SK-N-MC (cell line): ENCODE data around the gene CNPY4.
A peak's percentile ranks its signal among the peaks of the same experiment; 100 is the strongest.

ENCODE experiments used
- DNase-seq: peaks from one replicate; pipeline ENCODE4 v3.0.0-alpha.2; 2011; ENCODE audit warnings: low read depth, low spot score
- H3K27ac ChIP-seq: fragments of 200-600 bp; sonication (generic); 2 replicates; pipeline ENCODE4 v1.5.1; 2016; ENCODE audit warnings: mixed run types
- H3K36me3 ChIP-seq: fragments of 200-600 bp; sonication (generic); 2 replicates; pipeline ENCODE4 v1.6.1; 2017; ENCODE audit warnings: antibody characterized with exemption, low read length, mixed read lengths; ENCODE audit not compliant: insufficient read depth
- H3K4me3 ChIP-seq: fragments of 200-600 bp; sonication (generic); 2 replicates; pipeline ENCODE4 v1.5.1; 2016
- H3K9ac ChIP-seq: fragments of 200-600 bp; sonication (generic); 2 replicates; pipeline ENCODE4 v1.8.0; 2017; ENCODE audit warnings: mixed run types, mixed read lengths; ENCODE audit not compliant: insufficient read length
- H3K9me3 ChIP-seq: fragments of 200-600 bp; sonication (generic); 2 replicates; pipeline ENCODE4 v1.6.1; 2017; ENCODE audit warnings: low read depth, mild to moderate bottlenecking, antibody characterized with exemption, low read length, moderate library complexity, mixed read lengths
- EZH2 ChIP-seq: fragments of 200-600 bp; sonication (generic); IDR thresholded peaks from one replicate; pipeline ENCODE4 v1.6.1; 2017; ENCODE audit warnings: antibody characterized with exemption
- FOXP2 ChIP-seq: optimal IDR thresholded peaks from 2 replicates; pipeline ENCODE3; 2011; ENCODE audit warnings: mild to moderate bottlenecking, moderate library complexity; ENCODE audit not compliant: insufficient read depth; ENCODE audit errors: extremely low read length, control extremely low read depth
- POLR2AphosphoS5 ChIP-seq: IDR thresholded peaks from 2 replicates; pipeline ENCODE4 v1.6.1; 2012; ENCODE audit warnings: mild to moderate bottlenecking, low read depth, low read length, borderline replicate concordance

CNPY4 gene

DNA sequence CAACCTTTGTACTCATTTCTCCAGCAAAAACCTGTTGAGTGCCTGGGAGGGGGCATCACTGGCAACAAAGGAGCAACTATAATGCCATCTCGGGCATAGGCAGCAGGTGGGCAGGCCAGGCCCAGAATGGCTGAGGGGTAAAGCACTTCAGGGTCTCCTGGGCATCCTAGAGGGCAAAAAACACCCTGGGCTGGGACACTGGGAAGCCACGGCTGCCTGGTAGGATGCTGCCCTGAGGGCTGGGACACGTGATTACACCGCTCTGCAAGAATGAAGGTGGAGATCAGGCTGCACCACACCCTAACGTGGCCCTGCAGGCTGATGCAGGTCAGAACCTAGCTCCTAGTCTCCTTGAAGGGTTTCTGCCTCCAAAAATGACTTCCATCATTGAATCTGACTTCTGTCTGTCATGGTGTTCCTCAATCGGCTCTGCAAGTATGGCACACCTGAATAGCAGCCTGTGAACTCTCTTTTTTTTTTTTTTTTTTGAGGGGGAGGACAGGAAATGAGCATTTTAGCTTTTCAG is 43.6 kb downstream of the CNPY4 start:
- H3K9me3 ChIP-seq: no peaks in the 10 kb centered on the region
- no peaks in the 10 kb centered on the region for H3K36me3 ChIP-seq
- TF ChIP-seq POLR2AphosphoS5 (no peak), FOXP2 (no peak), EZH2 (no peak)
- no peak overlapping the region for H3K9ac ChIP-seq
- no peak overlapping the region for H3K27ac ChIP-seq
- no peak overlapping the region for H3K4me3 ChIP-seq
- DNase-seq: no peak

GRCh38 chr7:100163871-100164270 is 44.4 kb downstream of the CNPY4 start:
- no peaks in the 10 kb centered on the region for H3K9me3 ChIP-seq
- no peak overlapping the region for H3K9ac ChIP-seq
- TF ChIP-seq EZH2 (no peak), POLR2AphosphoS5 (no peak), FOXP2 (no peak)
- DNase-seq: no peak
- no peaks in the 10 kb centered on the region for H3K36me3 ChIP-seq
- H3K27ac ChIP-seq: no peak overlapping the region
- no peak overlapping the region for H3K4me3 ChIP-seq

- peak overlapping the region; percentile 32 for H3K9ac ChIP-seq
- H3K36me3 ChIP-seq: no peaks in the 10 kb centered on the region
- TF ChIP-seq EZH2 (no peak), POLR2AphosphoS5 (no peak), FOXP2 (no peak)
- H3K9me3 ChIP-seq: no peaks in the 10 kb centered on the region
- no peak overlapping the region for H3K4me3 ChIP-seq
- DNase-seq: no peak
- no peak overlapping the region for H3K27ac ChIP-seq
Measured at GRCh38 chr7:100166317-100166940, 47.0 kb downstream of the CNPY4 start.

GRCh38 chr7:100166970-100167911 is 47.8 kb downstream of the CNPY4 start:
- peak overlapping the region; percentile 65 for H3K4me3 ChIP-seq
- DNase-seq: no peak

DNA sequence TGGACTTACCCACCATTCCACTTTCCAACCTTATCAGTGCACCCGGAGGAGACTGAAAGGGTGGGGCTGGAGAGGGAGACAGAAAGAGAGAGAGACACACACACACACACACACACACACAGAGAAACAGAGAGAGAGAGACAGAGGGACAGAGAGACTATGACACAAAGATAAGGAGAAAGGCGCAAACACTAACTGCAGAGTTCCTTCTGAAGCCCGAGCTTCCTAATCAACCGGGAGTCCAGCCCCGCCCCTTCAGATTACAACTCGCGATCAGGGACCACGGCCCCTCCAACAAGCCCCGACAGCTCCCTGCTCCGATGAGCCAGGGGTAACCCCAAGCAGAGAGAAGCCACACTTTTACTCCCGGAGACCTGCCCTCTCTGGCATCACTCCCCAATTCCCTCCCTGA is 48.5 kb downstream of the CNPY4 start:
- DNase-seq: no peak
- Histone ChIP-seq H3K27ac (no peak overlapping the region), H3K36me3 (no peaks in the 10 kb centered on the region), H3K9me3 (no peaks in the 10 kb centered on the region), H3K4me3 (peak overlapping the region; percentile 65), H3K9ac (peak overlapping the region; percentile 34)
- no peak for TF ChIP-seq FOXP2
- no peak for TF ChIP-seq POLR2AphosphoS5
- no peak for TF ChIP-seq EZH2

More at GRCh38 chr7:100166970-100167911, 47.8 kb downstream of the CNPY4 start:
- Histone ChIP-seq H3K36me3 (no peaks in the 10 kb centered on the region), H3K27ac (no peak overlapping the region; the same call in 1 of the 2 replicates), H3K9ac (peak overlapping the region; percentile 34), H3K9me3 (no peaks in the 10 kb centered on the region)
- TF ChIP-seq EZH2 (no peak), FOXP2 (no peak), POLR2AphosphoS5 (peak; percentile 18; the same call in 1 of the 2 replicates)

DNA sequence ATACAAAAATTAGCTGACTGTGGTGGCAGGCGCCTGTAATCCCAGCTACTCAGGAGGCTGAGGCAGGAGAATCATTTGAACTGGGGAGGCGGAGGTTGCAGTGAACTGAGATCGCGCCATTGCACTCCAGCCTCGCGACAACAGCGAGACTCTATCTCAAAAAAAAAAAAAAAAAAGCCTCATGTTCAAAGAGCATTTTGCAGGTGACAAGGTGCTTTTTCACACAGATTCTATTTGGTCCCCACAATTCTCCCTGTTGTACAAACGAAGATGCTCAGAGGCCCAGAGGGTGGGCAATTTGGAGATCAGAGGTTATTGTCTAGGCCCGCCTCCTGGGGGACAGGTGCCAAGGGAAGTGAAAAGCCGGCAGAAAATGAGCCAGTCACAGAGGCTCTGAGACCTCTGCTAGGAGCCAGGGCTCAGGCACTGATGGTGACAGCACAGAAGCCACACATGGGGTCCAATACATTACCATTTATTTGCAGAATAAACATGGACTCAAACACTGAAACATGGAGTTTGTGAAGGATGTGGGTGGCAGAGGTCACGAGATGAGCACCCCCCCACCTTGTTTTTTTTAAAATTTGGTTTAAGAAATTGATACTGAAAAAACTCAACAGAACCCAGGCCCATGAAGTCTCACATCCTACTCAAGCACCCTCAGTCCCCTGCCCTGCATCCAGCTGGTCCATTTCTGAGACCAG is 49.9 kb downstream of the CNPY4 start:
- peaks cover 5% of the 10 kb centered on the region; the same call in 1 of the 2 replicates for H3K36me3 ChIP-seq
- TF ChIP-seq FOXP2 (no peak), EZH2 (no peak), POLR2AphosphoS5 (no peak)
- DNase-seq: no peak
- H3K27ac ChIP-seq: no peak overlapping the region
- no peak overlapping the region for H3K9ac ChIP-seq
- H3K9me3 ChIP-seq: no peaks in the 10 kb centered on the region
- H3K4me3 ChIP-seq: no peak overlapping the region

DNA sequence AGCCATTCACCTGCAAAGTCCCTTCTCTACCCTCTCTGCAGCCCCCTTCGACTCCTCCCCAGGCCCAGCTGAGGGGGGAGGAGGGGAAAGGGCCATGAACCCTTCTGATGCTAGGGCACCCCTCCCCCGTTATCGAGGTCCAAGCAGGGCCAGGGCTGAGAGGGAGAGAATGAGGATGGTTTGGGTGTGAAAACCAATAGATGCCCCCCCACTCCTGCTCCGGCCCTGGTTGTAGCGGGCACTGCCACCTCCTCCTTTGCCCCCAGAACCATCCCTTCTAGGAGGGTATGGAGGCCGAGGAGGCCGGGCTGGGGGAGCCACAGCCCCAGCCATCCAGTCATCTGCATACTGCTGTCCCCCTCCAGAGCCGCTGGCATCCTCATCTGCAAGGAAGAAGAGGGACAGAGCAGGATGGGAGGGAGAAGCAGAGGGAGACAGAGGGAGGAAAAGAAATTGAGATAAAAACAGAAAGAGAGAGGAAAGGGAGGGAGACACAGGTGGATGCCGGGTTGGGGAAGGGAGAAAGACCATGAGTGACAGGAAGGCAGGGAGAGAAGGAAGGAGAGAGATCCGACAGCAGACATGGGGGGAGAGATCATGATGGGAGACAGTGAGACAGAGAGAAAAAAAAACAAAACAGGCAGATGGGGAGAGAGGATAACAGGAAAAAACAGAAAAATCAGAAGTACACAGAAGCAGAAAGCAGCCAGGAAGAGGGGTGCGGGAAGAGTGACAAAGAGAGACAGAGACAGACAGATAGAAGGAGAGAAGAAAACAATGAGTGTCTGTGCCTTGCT is 50.9 kb downstream of the CNPY4 start:
- no peak for TF ChIP-seq EZH2
- no peak for TF ChIP-seq POLR2AphosphoS5
- no peak for TF ChIP-seq FOXP2

More for the DNA sequence above, 50.9 kb downstream of the CNPY4 start:
- no peak overlapping the region for H3K9ac ChIP-seq
- H3K4me3 ChIP-seq: no peak overlapping the region
- peaks cover 15% of the 10 kb centered on the region; the same call in 1 of the 2 replicates for H3K36me3 ChIP-seq
- H3K27ac ChIP-seq: no peak overlapping the region
- no peak for DNase-seq
- H3K9me3 ChIP-seq: no peaks in the 10 kb centered on the region
